GM18505 (cell line): Measurements from ENCODE around the gene CTSO.

Source experiments
- ATAC-seq: cut with Tn5 transposase; IDR thresholded peaks from one replicate; pipeline ENCODE4 v1.9.1; 2021; ENCODE audit not compliant: unreplicated experiment
- POLR2A ChIP-seq: IDR thresholded peaks from 4 replicates; pipeline ENCODE4 v1.6.1; 2011; ENCODE audit warnings: borderline replicate concordance; ENCODE audit not compliant: insufficient read depth, insufficient read length; ENCODE audit errors: extremely low read depth

Gene CTSO

GRCh38 chr4:155964016-155964891 lies 10.6 kb upstream of the CTSO start:
- ATAC-seq: no peak
- TF ChIP-seq POLR2A: no peak

- ATAC-seq: no peak
- no peak for TF ChIP-seq POLR2A
Observed at GRCh38 chr4:155962767-155963166, 9.1 kb upstream of the CTSO start.

- ATAC-seq: no peak
- TF ChIP-seq POLR2A: no peak
Observed at GRCh38 chr4:155961575-155961974, 7.9 kb upstream of the CTSO start.

GRCh38 chr4:155960522-155960921 lies 6.9 kb upstream of the CTSO start:
- no peak for TF ChIP-seq POLR2A
- no peak for ATAC-seq

GRCh38 chr4:155959417-155959816 lies 5.8 kb upstream of the CTSO start:
- no peak for ATAC-seq
- no peak for TF ChIP-seq POLR2A

GRCh38 chr4:155956461-155956860 lies 2.8 kb upstream of the CTSO start:
- TF ChIP-seq POLR2A: no peak
- ATAC-seq: no peak

GRCh38 chr4:155954939-155955338 lies 1.3 kb upstream of the CTSO start:
- no peak for ATAC-seq
- no peak for TF ChIP-seq POLR2A

GRCh38 chr4:155954118-155954685 lies 536 bp upstream of the CTSO start:
- TF ChIP-seq POLR2A: no peak
- no peak for ATAC-seq

GRCh38 chr4:155952501-155952901 lies 1.2 kb downstream of the CTSO start:
- no peak for ATAC-seq
- TF ChIP-seq POLR2A: no peak

- no peak for TF ChIP-seq POLR2A
- no peak for ATAC-seq
Observed at GRCh38 chr4:155950461-155950860, 3.2 kb downstream of the CTSO start.

- ATAC-seq: no peak
- TF ChIP-seq POLR2A: no peak
Observed at GRCh38 chr4:155948541-155948940, 5.1 kb downstream of the CTSO start.

- no peak for TF ChIP-seq POLR2A
- ATAC-seq: no peak
Observed at GRCh38 chr4:155946486-155946885, 7.2 kb downstream of the CTSO start.

GRCh38 chr4:155944516-155944915 lies 9.2 kb downstream of the CTSO start:
- no peak for TF ChIP-seq POLR2A
- ATAC-seq: no peak

GRCh38 chr4:155943605-155944291 lies 9.9 kb downstream of the CTSO start:
- ATAC-seq: no peak
- TF ChIP-seq POLR2A: no peak
